GM19351 (cell line): ENCODE measurements around the gene COMMD4.
"Not testable (repeated sequence)": the region's sequence is repeated elsewhere in the genome, so short reads cannot be mapped to it uniquely, and the experiment has no call there.

Experiments
- ATAC-seq: cut with Tn5 transposase; IDR thresholded peaks from one replicate; pipeline ENCODE4 v1.9.1; 2021; ENCODE audit warnings: mild to moderate bottlenecking, moderate library complexity; ENCODE audit not compliant: unreplicated experiment

Gene COMMD4

DNA sequence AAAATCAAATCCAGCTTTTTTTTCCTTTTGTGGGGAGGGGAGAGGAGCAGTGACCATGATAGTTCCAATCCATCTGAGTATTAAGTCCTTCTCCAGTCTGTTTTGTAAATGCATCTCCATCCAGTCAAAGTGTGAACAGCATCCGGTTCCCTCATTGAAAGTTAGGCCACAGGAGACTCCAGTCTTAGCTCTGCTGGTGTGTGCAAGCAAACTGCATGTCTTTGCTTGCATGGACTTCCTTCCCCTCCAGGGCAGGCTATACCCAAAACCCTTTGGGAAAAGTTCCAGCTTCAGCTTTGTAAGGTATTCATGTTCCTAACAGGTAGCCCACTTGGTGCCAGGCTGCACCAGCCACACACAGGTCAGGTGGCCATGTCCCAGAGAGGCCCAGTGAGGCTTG, 35.6 kb downstream of the COMMD4 start:
- no peak for ATAC-seq

DNA sequence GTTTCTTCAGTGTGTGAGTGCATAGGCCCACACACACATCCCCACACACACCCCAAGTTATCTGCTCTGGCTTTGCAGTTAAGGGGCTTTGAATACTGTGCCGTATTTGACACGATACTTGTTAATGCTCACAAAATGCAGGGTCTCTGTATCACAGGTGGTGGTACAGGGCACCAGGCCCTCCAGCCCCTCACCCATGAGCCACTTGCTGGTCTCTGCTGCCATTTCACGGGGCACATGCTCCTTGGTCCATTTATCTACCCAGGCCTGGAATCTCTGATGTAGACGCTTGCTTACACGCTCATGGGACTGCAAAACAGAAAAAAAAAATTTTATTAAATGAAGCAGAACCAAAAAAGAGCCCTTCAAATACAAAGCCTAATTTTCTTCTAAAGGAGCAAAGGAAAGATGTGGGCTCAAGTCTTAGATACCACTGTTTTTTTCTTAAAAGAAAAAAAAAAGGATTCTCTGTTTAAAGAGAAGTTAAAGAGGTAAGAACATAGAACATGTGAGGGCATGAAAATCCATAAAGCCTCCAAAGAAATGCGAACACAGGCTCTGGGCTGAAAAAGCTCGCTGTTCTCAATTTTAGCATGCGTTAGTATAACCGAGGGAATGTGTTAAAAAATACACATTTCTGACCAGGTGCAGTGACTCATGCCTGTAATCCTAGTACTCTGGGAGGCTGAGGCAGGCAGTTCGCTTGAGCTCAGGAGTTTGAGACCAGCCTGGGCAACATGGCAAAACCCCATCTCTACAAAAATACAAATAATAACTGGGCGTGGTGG, 36.2 kb downstream of the COMMD4 start:
- no peak for ATAC-seq

DNA sequence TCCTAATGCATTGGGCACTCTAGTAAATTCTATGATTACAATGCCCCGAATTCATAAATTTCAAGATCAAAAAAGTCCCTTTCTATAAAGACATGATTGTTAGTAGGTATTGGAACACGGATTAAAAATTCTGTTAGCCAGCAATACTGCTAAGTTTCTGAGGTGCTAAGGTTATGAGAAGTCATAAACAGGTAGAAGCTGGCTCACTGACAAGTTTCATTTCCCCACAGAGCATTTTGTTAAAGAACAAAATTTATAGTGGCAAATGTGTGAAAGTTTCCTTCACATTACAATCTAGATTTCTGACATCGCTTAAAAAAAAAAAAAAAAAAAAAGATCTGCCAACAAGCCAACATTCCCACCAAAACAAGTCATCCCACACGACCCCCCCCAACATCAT, 44.9 kb downstream of the COMMD4 start:
- no peak for ATAC-seq

DNA sequence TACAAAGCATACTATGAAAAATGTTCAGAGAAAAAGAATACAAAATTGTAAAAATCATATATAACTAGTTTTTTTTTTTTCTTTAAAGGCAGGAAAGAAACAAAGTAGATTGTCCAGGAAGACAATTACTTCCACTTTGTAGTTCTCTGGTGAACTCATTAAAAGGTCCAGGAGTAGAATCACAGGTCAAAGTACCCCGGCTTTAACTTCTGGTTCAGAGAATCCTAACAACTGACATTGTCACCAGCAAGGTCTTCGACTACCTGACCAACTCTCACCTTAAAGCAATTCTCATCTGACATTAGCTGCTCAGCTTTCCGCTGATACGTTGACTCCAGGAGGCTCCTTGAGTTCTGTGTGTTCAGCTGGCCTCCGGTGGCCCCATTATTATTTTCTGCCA, 48.1 kb downstream of the COMMD4 start:
- ATAC-seq: not testable (repeated sequence)
